PFSK-1 (cell line): ENCODE measurements around the gene HYAL1.

ENCODE experiments used
- TAF1 ChIP-seq: IDR thresholded peaks from 2 replicates; pipeline ENCODE4 v1.6.1; 2012; ENCODE audit warnings: low read length, control low read depth, borderline replicate concordance; ENCODE audit not compliant: insufficient read depth
- TF ChIP-seq, protein P1 (sequence below), 2 experiments: IDR thresholded peaks; 2 replicates each; pipeline versions ENCODE4 v1.6.1 to v1.8.0; 2011 to 2012; ENCODE audit warnings: low read depth in 2 of 2, low read length in 2 of 2, control low read depth in 1 of 2, inconsistent platforms in 1 of 2, mild to moderate bottlenecking in 1 of 2, moderate library complexity in 1 of 2; ENCODE audit not compliant: insufficient read depth in 1 of 2

DNA sequence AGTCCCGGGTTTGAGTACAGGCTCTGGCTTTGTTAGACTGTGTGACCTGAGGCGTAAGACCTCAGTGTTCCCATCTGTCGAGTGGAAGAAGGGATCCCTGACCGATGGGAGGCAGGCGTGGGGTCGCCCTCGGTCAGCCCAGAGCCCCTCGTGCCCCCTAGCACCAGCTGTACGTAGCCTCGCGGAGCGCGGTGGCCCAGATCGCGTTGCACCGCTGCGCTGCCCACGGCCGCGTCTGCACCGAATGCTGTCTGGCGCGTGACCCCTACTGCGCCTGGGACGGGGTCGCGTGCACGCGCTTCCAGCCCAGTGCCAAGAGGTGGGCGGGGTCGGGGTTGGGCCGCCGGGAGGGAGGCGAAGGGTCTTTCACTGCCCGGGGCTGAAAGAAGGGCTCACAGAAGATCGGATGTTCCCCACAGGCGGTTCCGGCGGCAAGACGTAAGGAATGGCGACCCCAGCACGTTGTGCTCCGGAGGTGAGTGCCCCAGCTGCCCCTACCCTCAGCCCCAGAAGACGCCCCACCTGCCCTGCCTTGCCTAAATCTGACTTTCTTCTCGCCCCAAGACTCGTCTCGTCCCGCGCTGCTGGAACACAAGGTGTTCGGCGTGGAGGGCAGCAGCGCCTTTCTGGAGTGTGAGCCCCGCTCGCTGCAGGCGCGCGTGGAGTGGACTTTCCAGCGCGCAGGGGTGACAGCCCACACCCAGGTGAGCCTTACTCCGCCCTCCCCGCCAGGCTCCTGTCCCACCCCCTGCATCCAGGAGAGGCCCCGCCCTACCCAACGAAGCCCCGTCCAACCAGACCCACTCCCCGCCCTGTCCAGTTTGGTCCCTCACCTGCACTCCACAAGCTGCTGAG lies 28.0 kb downstream of the HYAL1 start:
- TF ChIP-seq, protein P1, sequence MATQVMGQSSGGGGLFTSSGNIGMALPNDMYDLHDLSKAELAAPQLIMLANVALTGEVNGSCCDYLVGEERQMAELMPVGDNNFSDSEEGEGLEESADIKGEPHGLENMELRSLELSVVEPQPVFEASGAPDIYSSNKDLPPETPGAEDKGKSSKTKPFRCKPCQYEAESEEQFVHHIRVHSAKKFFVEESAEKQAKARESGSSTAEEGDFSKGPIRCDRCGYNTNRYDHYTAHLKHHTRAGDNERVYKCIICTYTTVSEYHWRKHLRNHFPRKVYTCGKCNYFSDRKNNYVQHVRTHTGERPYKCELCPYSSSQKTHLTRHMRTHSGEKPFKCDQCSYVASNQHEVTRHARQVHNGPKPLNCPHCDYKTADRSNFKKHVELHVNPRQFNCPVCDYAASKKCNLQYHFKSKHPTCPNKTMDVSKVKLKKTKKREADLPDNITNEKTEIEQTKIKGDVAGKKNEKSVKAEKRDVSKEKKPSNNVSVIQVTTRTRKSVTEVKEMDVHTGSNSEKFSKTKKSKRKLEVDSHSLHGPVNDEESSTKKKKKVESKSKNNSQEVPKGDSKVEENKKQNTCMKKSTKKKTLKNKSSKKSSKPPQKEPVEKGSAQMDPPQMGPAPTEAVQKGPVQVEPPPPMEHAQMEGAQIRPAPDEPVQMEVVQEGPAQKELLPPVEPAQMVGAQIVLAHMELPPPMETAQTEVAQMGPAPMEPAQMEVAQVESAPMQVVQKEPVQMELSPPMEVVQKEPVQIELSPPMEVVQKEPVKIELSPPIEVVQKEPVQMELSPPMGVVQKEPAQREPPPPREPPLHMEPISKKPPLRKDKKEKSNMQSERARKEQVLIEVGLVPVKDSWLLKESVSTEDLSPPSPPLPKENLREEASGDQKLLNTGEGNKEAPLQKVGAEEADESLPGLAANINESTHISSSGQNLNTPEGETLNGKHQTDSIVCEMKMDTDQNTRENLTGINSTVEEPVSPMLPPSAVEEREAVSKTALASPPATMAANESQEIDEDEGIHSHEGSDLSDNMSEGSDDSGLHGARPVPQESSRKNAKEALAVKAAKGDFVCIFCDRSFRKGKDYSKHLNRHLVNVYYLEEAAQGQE (IDR thresholded peaks at IDR 0.05; ENCODE audit: insufficient read depth in 1 of 2, low read depth in 2 of 2, low read length in 2 of 2) = no peak
- TF ChIP-seq TAF1 = no peak
